CD14-positive monocyte (primary cell): ENCODE data around the gene CACNB4. TPM values are rescaled to one million over a fixed set of nuclear protein-coding genes. Genes with fewer than 3 reads are reported as not detected.
"Not testable (repeated sequence)": the region's sequence is repeated elsewhere in the genome, so short reads cannot be mapped to it uniquely, and the experiment has no call there.

ENCODE experiments used
- DNase-seq, 3 donors: peaks; one replicate each; pipeline ENCODE4 v3.0.0-alpha.2; 2011 to 2022
- H2AFZ ChIP-seq: 2 replicates; pipeline ENCODE4 v1.6.0; 2012; ENCODE audit warnings: mild to moderate bottlenecking, low read depth, low read length, inconsistent platforms; ENCODE audit not compliant: insufficient read depth, poor library complexity, severe bottlenecking
- H3K27ac ChIP-seq, 2 donors: 1 replicate in 1 of 2; 2 replicates in 1 of 2; pipeline ENCODE4 v1.5.1; 2012 to 2013; ENCODE audit warnings: low read length in 2 of 2, control low read depth in 1 of 2, inconsistent platforms in 1 of 2, low read depth in 1 of 2, mild to moderate bottlenecking in 1 of 2
- H3K27me3 ChIP-seq, 2 donors: one replicate each; pipeline versions ENCODE4 v1.6.0 to v1.6.1; 2011 to 2013; ENCODE audit warnings: low read length in 2 of 2; ENCODE audit not compliant: control insufficient read depth in 2 of 2, insufficient read depth in 2 of 2
- H3K36me3 ChIP-seq, 2 donors: replicated peaks in 1 of 2; 1 replicate in 1 of 2; 2 replicates in 1 of 2; pipeline versions ENCODE4 v1.5.1 to v1.6.1; 2012 to 2013; ENCODE audit warnings: low read length in 2 of 2, control low read depth in 1 of 2, inconsistent platforms in 1 of 2, mild to moderate bottlenecking in 1 of 2; ENCODE audit not compliant: insufficient read depth in 2 of 2, control insufficient read depth in 1 of 2
- H3K4me1 ChIP-seq, 2 donors: 1 replicate in 1 of 2; 2 replicates in 1 of 2; pipeline versions ENCODE4 v1.5.1 to v1.6.1; 2012 to 2013; ENCODE audit warnings: low read length in 2 of 2, control low read depth in 1 of 2, inconsistent platforms in 1 of 2, mild to moderate bottlenecking in 1 of 2, moderate library complexity in 1 of 2; ENCODE audit not compliant: insufficient read depth in 2 of 2, control insufficient read depth in 1 of 2
- H3K4me2 ChIP-seq: replicated peaks from 2 replicates; pipeline ENCODE3; 2012; ENCODE audit warnings: low read length, moderate library complexity, mild to moderate bottlenecking; ENCODE audit not compliant: poor library complexity, severe bottlenecking; ENCODE audit errors: extremely low read depth
- H3K4me3 ChIP-seq, 3 experiments: fragments of 200-600 bp in 1 of 3; sonication (generic) in 1 of 3; replicated peaks in 1 of 3; 1 replicate in 2 of 3; 2 replicates in 1 of 3; pipeline ENCODE4 v1.5.1; 2011 to 2013; ENCODE audit warnings: low read length in 3 of 3, mild to moderate bottlenecking in 3 of 3, control low read depth in 2 of 3, low read depth in 2 of 3, inconsistent platforms in 1 of 3, moderate library complexity in 1 of 3
- H3K79me2 ChIP-seq: 2 replicates; pipeline ENCODE4 v1.6.0; 2012; ENCODE audit warnings: mild to moderate bottlenecking, control low read depth, inconsistent platforms, low read length, moderate library complexity; ENCODE audit not compliant: insufficient read depth
- H3K9ac ChIP-seq: 2 replicates; pipeline ENCODE4 v1.6.0; 2017; ENCODE audit warnings: low read length, mild to moderate bottlenecking; ENCODE audit not compliant: insufficient read depth, poor library complexity, severe bottlenecking
- H3K9me3 ChIP-seq, 2 donors: replicated peaks in 1 of 2; 1 replicate in 1 of 2; 2 replicates in 1 of 2; pipeline versions ENCODE4 v1.5.1 to v1.6.1; 2012 to 2013; ENCODE audit warnings: low read length in 2 of 2, control low read depth in 1 of 2; ENCODE audit not compliant: control insufficient read depth in 1 of 2, insufficient read depth in 1 of 2
- H4K20me1 ChIP-seq: 2 replicates; pipeline ENCODE4 v1.6.0; 2012; ENCODE audit warnings: mild to moderate bottlenecking, low read length, control low read depth, moderate library complexity; ENCODE audit not compliant: insufficient read depth
- H3K27ac Mint-ChIP-seq, 7 donors: one replicate each; pipeline ENCODE4 v1.8.0; 2020; ENCODE audit warnings: mild to moderate bottlenecking in 7 of 7, mixed read lengths in 7 of 7, moderate library complexity in 6 of 7, inconsistent platforms in 2 of 7
- H3K27me3 Mint-ChIP-seq, 3 donors: one replicate each; pipeline ENCODE4 v1.8.0; 2021 to 2022; ENCODE audit warnings: low read depth in 3 of 3, mild to moderate bottlenecking in 3 of 3, mixed read lengths in 3 of 3, moderate library complexity in 3 of 3, inconsistent platforms in 1 of 3
- H3K36me3 Mint-ChIP-seq, 2 donors: one replicate each; pipeline ENCODE4 v1.8.0; 2020; ENCODE audit warnings: mixed read lengths in 2 of 2, inconsistent platforms in 1 of 2, mild to moderate bottlenecking in 1 of 2
- H3K4me1 Mint-ChIP-seq: one replicate; pipeline ENCODE4 v1.8.0; 2020; ENCODE audit warnings: mild to moderate bottlenecking, mixed read lengths
- H3K4me3 Mint-ChIP-seq, 2 donors: one replicate each; pipeline ENCODE4 v1.8.0; 2020; ENCODE audit warnings: mild to moderate bottlenecking in 2 of 2, mixed read lengths in 2 of 2, moderate library complexity in 1 of 2
- H3K9me3 Mint-ChIP-seq, 7 donors: one replicate each; pipeline ENCODE4 v1.8.0; 2020 to 2022; ENCODE audit warnings: mixed read lengths in 7 of 7, mild to moderate bottlenecking in 6 of 7, moderate library complexity in 6 of 7, inconsistent platforms in 2 of 7
- CTCF ChIP-seq: fragments of 200-600 bp; IDR thresholded peaks from one replicate; pipeline ENCODE4 v1.8.0; 2022; ENCODE audit warnings: antibody characterized with exemption, mild to moderate bottlenecking
- WGBS: methylation state at CpG from one replicate; pipeline ENCODE4 v1.1.5; 2013; ENCODE audit warnings: missing lambda C conversion rate; ENCODE audit not compliant: insufficient coverage; 5-methylcytosine and 5-hydroxymethylcytosine counted together
- intact Hi-C, 2 donors: fragments of 100-400 bp; cut with micrococcal nuclease; formaldehyde crosslinking; loops; one replicate each; pipeline versions ENCODE4 v1.15.0 to v1.15.1; 2023
- polyA plus RNA-seq, 3 donors: library from polyadenylated mRNA; depleted of rRNA in 1 of 3; unstranded in 2 of 3; stranded (reverse) in 1 of 3; fragments of 300-500 nt in 2 of 3; fragments of >200 nt in 1 of 3; fragmentation: Illumina TruSeq in 2 of 3; gene quantifications; 1 replicate in 2 of 3; 2 replicates in 1 of 3; pipeline ENCODE4 v1.2.3, GENCODE V29; 2012 to 2021

Gene CACNB4
- polyA plus RNA-seq, 3 donors = 0.44 to 1.9 (median 1.1) TPM

- H3K9ac ChIP-seq = no peak overlapping the region
- H3K36me3 ChIP-seq = peaks cover 2 to 6% of the 10 kb centered on the region in 2 donors
- DNase-seq = peak in 2 of 3 donors; percentile 11 to 14
- H4K20me1 ChIP-seq = no peaks in the 10 kb centered on the region
- no peaks in the 10 kb centered on the region for H3K9me3 Mint-ChIP-seq
- no peaks in the 10 kb centered on the region for H3K27me3 ChIP-seq
- peaks cover 10 to 13% of the 10 kb centered on the region in 2 donors for H3K36me3 Mint-ChIP-seq
- H2AFZ ChIP-seq = no peak overlapping the region
- WGBS = 90% methylated on average over 2 of the region's 3 CpGs
- no peak overlapping the region for H3K4me2 ChIP-seq
- no peaks in the 10 kb centered on the region for H3K79me2 ChIP-seq
- no peaks in the 10 kb centered on the region for H3K9me3 ChIP-seq
- H3K27ac Mint-ChIP-seq = no peak overlapping the region
- no peak overlapping the region for H3K4me3 ChIP-seq
- intact Hi-C loops = no loop called here
- H3K27me3 Mint-ChIP-seq = peaks cover 1 to 3% (median 2%) of the 10 kb centered on the region in 3 donors
- peaks cover 8% of the 10 kb centered on the region for H3K4me1 Mint-ChIP-seq
- no peak for TF ChIP-seq CTCF
- H3K4me1 ChIP-seq = no peaks in the 10 kb centered on the region
- H3K4me3 Mint-ChIP-seq = no peak overlapping the region
- no peak overlapping the region for H3K27ac ChIP-seq
These were observed 15.5 kb upstream of the CACNB4 start for GRCh38 chr2:152114366-152114765.

GRCh38 chr2:152107140-152107539 lies 8.3 kb upstream of the CACNB4 start:
- H4K20me1 ChIP-seq, H3K27me3 ChIP-seq, H3K9me3 Mint-ChIP-seq, H3K36me3 ChIP-seq, H3K27ac ChIP-seq, H3K27me3 Mint-ChIP-seq, H3K36me3 Mint-ChIP-seq, H3K9ac ChIP-seq, H3K4me3 Mint-ChIP-seq, H3K9me3 ChIP-seq, intact Hi-C loops, H3K79me2 ChIP-seq, DNase-seq, H3K27ac Mint-ChIP-seq, H3K4me3 ChIP-seq, H3K4me2 ChIP-seq, H3K4me1 Mint-ChIP-seq, H2AFZ ChIP-seq, H3K4me1 ChIP-seq: not testable (repeated sequence)
- WGBS = 100% methylated on average over 6 of the region's 13 CpGs
